ENCODE measurements around the gene RFTN2.

Gene RFTN2

GRCh38 chr2:197614532-197614931 is 60.9 kb downstream of the RFTN2 start:
- DNase-seq (ENCODE audit: low read depth), result no peak
- TF ChIP-seq CTCF (conservative IDR thresholded peaks at IDR 0.05; ENCODE audit: low read length), result no peak
- no peak overlapping the region for H3K4me3 ChIP-seq (ENCODE audit: low read length)

- no peak for TF ChIP-seq CTCF (conservative IDR thresholded peaks at IDR 0.05; ENCODE audit: low read length)
- no peak for DNase-seq (ENCODE audit: low read depth)
- H3K4me3 ChIP-seq (ENCODE audit: low read length), result no peak overlapping the region
Observed at GRCh38 chr2:197613509-197613987, 61.8 kb downstream of the RFTN2 start.

- TF ChIP-seq CTCF (conservative IDR thresholded peaks at IDR 0.05; ENCODE audit: low read length), result no peak
- no peak overlapping the region for H3K4me3 ChIP-seq (ENCODE audit: low read length)
- DNase-seq (ENCODE audit: low read depth), result no peak
Observed at GRCh38 chr2:197606180-197606579, 69.2 kb downstream of the RFTN2 start.

- TF ChIP-seq CTCF (conservative IDR thresholded peaks at IDR 0.05; ENCODE audit: low read length), result no peak
Observed at GRCh38 chr2:197604117-197604860, 71.1 kb downstream of the RFTN2 start.

GRCh38 chr2:197601726-197602125 is 73.7 kb downstream of the RFTN2 start:
- no peak overlapping the region for H3K4me3 ChIP-seq (ENCODE audit: low read length)
- DNase-seq (ENCODE audit: low read depth), result no peak
- TF ChIP-seq CTCF (conservative IDR thresholded peaks at IDR 0.05; ENCODE audit: low read length), result no peak

More at GRCh38 chr2:197604117-197604860, 71.1 kb downstream of the RFTN2 start:
- no peak overlapping the region for H3K4me3 ChIP-seq (ENCODE audit: low read length)
- no peak for DNase-seq (ENCODE audit: low read depth)

GRCh38 chr2:197600306-197600705 is 75.1 kb downstream of the RFTN2 start:
- TF ChIP-seq CTCF (conservative IDR thresholded peaks at IDR 0.05; ENCODE audit: low read length), result no peak
- H3K4me3 ChIP-seq (ENCODE audit: low read length), result no peak overlapping the region
- no peak for DNase-seq (ENCODE audit: low read depth)

GRCh38 chr2:197599285-197599965 is 76.0 kb downstream of the RFTN2 start:
- peak; percentile 58 for TF ChIP-seq CTCF (conservative IDR thresholded peaks at IDR 0.05; ENCODE audit: low read length)
- DNase-seq (ENCODE audit: low read depth), result peak; percentile 58
- H3K4me3 ChIP-seq (ENCODE audit: low read length), result no peak overlapping the region

All from AG10803 (cell line).